Right ventricle myocardium inferior (tissue), 1 donor: ENCODE measurements around the gene CPTP. TPM values are rescaled to one million over a fixed set of nuclear protein-coding genes. Genes with fewer than 3 reads are reported as not detected.

Experiments used
- ATAC-seq: fragments of 200-7000 bp; cut with Tn5 transposase; one replicate; pipeline ENCODE4 v1.9.1; 2020; ENCODE audit warnings: mild to moderate bottlenecking, moderate library complexity
- DNase-seq: peaks from one replicate; pipeline ENCODE4 v3.0.0; 2021; ENCODE audit errors: missing footprints
- intact Hi-C: fragments of 100-400 bp; cut with DNase I; formaldehyde crosslinking; loops from one replicate; pipeline ENCODE4 v1.11.0; 2022
- long read RNA-seq: library from polyadenylated mRNA; unstranded; transcript quantifications from one replicate; pipeline ENCODE4 v2.0.0, GENCODE V29; 2021
- total RNA-seq: library from RNA; stranded (reverse); fragmentation: NEBNext Ultra II Directional; extraction: Animal tissue kit (Norgen Biotek cat#: 25700); gene quantifications from one replicate; pipeline ENCODE4 v1.2.1, GENCODE V29; 2021
- donor health status: DM: no; HTN: yes; CAD: no; lungs with severe emphysema.

Gene CPTP
- 119 TPM for total RNA-seq
- long read RNA-seq, transcript CPTP-201 (3 exons, 2,190 nt) = major isoform, 121 of 167 reads
- long read RNA-seq, transcript CPTP-202 (2 exons, 1,101 nt) = minor isoform, 20 of 167 reads
- long read RNA-seq, partial matches to known transcripts = 2 of 167 reads
- long read RNA-seq, other reads (novel, unspliced or antisense) = 20 of 167 reads

DNA sequence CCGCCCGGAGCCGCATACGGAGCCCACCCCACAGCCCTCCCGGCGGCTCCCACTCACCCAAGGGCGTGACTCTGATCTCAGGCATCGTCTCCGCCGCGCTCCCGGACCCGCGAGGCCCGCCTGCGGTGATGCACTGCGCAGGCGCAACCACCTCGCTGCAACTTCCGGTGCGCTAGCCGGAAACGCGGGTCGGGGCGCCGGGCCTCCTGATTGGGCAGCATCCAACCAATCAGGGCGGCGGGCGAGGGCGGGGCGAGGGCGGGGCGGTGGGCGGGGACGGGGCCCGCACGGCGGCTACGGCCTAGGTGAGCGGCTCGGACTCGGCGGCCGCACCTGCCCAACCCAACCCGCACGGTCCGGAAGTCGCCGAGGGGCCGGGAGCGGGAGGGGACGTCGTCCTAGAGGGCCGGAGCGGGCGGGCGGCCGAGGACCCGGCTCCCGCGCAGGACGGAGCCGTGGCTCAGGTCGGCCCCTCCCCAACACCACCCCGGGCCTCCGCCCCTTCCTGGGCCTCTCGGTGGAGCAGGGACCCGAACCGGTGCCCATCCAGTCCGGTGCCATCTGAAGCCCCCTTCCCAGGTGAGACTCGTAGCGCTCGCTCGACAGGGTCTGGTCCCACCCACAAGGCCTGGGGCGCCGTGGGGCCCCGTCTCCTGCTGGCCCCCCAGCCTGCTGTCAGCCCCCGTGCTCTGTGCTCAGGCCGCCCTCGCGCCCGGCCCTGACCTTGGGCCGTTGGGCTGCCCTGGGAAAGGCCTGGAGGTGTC is at the start of gene CPTP, which contains the start of gene INTS11:
Gene CPTP (plus strand): TSS at position 279 of the 764 bp plus-strand sequence. CDS start 2,109 bp downstream, outside the sequence.
Gene INTS11 (minus strand): TSS at position 137 of the 764 bp plus-strand sequence. CDS start 52 bp downstream, at position 85.
- intact Hi-C loops = loop anchor here (2.0 kb wide), 1 partner anchor 22 kb away; no protein-coding TSS in a partner anchor
- DNase-seq (peak; percentile 96), ATAC-seq (peak; percentile 81)

DNA sequence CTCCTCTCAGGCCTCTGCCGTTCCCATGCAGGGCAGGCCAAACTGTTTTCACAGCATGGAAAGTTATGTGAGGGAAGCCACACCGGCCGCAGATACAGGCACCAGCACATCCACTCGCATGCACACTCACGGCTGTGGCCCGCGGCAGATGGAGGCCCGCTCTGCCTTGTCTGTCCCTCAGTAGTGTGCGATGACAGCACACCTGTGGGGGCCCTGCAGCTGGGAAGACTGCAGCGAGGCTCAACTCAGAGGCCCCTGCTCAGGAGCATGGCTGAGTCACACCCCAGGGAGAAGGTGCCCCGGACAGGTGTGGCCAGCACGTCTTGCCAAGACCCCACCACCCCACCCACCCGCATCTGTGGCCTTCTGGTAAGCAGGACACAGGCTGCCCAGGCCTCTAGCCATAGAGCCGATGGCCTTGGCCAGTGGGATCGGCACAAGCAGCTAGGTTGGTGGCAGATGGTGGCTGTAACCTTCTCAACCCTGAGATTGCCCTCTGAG is 49.6 kb upstream of the CPTP start:
- ATAC-seq (no peak), DNase-seq (peak; percentile 56)
- intact Hi-C loops = no loop called here

DNA sequence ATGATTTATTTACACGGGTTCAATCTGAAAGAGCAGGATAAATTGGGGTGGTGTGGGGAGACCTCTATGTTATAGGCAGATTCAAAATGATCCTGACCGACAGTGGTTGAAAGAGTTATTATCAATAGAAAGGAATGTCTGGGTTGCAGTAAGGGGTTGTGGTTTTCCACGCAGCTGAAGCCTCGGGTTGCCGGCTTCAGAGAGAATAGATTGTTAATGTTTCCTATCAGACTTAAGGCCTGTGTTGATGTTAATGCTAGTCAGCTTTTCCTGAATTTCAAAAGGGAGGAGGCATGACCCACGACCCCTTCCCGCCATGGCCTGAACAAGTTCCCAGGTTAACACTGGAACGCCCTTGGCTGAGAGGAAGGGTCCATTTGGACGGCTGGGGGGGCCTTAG is 48.8 kb upstream of the CPTP start:
- intact Hi-C loops = no loop called here
- no peak for ATAC-seq

DNA sequence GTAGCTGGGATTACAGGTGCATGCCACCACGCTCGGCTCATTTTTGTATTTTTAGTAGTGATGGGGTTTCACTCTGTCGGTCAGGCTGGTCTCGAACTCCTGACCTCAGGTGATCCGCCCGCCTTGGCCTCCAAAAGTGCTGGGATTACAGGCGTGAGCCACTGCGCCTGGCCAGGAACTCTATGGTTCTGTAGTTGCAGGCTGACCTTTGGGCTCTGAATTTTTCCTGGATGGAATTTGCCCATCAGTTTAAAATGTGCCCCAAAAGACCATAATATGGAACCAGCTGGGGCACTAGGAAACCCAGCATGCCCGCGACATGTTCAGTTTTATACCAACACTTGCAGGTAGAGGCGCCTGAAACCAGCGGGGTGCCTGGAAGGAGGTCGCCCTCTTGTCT is 46.0 kb upstream of the CPTP start:
- intact Hi-C loops = no loop called here
- ATAC-seq (no peak), DNase-seq (no peak)

More for the DNA sequence above, 48.8 kb upstream of the CPTP start:
- DNase-seq = no peak

GRCh38 chr1:1279028-1279427 is 45.6 kb upstream of the CPTP start:
- DNase-seq (no peak), ATAC-seq (no peak)
- intact Hi-C loops = no loop called here

GRCh38 chr1:1280782-1281481 is 43.7 kb upstream of the CPTP start:
- intact Hi-C loops = no loop called here
- ATAC-seq (no peak), DNase-seq (peak; percentile 60)

GRCh38 chr1:1281533-1282321 is 42.9 kb upstream of the CPTP start:
- intact Hi-C loops = no loop called here
- peak; percentile 90 for ATAC-seq
- DNase-seq = peak; percentile 89

- intact Hi-C loops = no loop called here
- DNase-seq (peak; percentile 65), ATAC-seq (no peak)
Measured at GRCh38 chr1:1282998-1283397, 41.6 kb upstream of the CPTP start.

DNA sequence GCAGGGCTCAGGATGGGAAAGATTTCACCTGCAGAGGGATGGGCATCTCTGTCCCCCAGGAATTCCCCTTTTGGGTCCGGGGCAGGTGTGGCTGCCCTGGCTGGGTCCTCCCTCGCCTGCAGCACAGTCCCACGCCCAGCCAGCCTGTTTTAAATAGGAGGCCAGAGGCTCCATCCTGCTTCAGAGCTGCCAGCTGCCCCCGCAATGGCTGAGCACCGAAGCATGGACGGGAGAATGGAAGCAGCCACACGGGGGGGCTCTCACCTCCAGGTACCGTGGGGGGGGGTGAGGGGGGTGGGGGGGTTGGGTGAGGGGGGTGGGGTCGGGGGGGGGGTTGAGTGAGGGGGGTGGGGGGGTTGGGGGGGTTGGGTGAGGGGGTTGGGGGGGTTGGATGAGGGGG is 40.8 kb upstream of the CPTP start:
- intact Hi-C loops = no loop called here
- ATAC-seq = no peak

DNA sequence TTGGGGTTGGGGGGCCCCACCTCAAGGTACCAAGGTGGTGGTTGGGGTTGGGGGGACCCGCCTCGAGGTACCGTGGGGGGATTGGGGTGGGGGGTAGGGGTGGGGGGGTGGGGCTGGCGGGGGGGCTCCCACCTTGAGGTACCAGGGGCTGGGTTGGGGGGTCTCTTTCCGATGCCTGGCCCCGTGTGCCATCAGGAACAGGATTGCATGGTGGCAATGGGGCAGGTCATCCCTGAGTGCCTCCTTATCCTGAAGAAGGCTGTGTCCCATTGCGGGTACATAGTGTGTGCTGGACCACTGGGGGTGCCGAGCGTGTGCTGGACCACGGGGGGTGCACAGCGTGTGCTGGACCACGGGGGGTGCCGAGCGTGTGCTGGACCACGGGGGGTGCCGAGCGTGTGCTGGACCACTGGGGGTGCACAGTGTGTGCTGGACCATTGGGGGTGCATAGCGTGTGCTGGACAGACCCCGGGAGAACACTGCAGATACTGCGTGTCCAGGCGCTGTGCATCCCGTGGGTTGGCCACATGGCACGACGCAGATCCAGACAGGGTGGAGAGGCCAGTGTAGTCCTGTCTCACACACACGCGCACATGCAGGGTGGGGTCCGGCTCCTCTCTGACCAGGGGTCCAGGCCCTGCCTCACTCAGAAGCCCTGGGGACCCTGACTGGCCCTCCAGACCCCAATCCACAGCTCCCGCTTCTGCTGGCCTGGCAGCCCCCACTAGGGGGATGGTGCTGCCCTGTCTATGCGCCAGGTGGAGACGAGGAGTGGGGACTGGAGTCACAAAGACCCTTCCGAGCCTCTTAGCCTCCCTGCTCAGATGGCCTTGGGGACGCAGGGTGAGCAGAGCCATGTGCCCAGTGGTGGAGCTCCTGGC is 40.1 kb upstream of the CPTP start:
- intact Hi-C loops = no loop called here
- DNase-seq (peak; percentile 49), ATAC-seq (no peak)

More for the DNA sequence above, 40.8 kb upstream of the CPTP start:
- peak; percentile 18 for DNase-seq

GRCh38 chr1:1285102-1285571 is 39.5 kb upstream of the CPTP start:
- intact Hi-C loops = no loop called here
- ATAC-seq = no peak
- peak; percentile 56 for DNase-seq

DNA sequence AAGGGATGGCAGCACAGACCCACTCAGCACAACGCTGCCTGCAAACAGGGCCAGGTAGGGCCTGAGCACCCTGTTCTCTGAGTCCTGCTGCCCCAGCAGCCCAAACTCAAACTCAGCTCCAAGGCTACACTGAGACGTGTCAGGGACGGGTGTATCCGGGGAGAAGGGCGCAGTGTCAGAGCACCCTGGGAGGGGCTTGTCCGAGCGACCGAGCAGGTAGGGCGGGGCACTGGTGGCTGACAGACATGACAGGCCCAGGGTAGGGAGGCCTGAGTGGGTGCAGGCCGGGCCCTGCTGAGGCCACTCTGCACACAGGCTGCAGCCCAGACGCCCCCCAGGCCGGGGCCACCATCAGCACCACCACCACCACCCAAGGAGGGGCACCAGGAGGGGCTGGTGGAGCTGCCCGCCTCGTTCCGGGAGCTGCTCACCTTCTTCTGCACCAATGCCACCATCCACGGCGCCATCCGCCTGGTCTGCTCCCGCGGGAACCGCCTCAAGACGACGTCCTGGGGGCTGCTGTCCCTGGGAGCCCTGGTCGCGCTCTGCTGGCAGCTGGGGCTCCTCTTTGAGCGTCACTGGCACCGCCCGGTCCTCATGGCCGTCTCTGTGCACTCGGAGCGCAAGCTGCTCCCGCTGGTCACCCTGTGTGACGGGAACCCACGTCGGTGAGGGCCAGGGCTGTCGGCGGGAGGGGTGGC is 38.8 kb upstream of the CPTP start:
- intact Hi-C loops = no loop called here
- no peak for ATAC-seq
- peak; percentile 68 for DNase-seq

DNA sequence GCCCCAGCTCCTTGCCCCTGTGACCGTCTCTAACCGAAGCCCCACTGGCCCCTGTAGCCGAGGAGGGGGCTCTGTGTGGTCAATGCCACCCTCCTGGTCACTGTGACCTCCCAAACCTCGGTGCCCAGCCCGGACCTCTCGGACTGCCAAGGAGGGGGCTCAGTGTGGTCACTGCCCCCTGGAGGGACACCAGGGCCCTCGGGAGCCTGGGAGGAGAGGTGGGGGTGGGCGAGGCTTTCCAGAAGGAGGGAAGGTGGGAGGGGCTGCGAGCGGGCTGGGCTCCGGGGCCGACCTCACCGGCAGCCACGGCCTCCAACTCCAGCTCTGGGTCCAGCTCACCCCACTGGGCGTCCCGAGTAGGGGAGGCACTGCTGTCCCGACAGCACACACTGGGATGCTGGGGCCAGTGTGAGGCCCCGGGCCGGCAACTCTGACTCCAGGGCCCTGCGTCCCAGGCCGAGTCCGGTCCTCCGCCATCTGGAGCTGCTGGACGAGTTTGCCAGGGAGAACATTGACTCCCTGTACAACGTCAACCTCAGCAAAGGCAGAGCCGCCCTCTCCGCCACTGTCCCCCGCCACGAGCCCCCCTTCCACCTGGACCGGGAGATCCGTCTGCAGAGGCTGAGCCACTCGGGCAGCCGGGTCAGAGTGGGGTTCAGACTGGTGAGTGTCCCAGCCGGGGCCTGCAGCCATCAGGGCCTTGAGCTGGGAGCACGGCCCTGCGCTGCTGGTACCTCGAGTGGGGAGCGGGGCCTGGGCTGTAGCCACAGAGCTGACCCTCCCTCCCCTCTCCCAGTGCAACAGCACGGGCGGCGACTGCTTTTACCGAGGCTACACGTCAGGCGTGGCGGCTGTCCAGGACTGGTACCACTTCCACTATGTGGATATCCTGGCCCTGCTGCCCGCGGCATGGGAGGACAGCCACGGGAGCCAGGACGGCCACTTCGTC is 38.0 kb upstream of the CPTP start:
- DNase-seq = peak; percentile 37
- no peak for ATAC-seq
- intact Hi-C loops = no loop called here

- intact Hi-C loops = no loop called here
- DNase-seq (no peak), ATAC-seq (no peak)
Measured at GRCh38 chr1:1287288-1288110, 37.1 kb upstream of the CPTP start.

DNA sequence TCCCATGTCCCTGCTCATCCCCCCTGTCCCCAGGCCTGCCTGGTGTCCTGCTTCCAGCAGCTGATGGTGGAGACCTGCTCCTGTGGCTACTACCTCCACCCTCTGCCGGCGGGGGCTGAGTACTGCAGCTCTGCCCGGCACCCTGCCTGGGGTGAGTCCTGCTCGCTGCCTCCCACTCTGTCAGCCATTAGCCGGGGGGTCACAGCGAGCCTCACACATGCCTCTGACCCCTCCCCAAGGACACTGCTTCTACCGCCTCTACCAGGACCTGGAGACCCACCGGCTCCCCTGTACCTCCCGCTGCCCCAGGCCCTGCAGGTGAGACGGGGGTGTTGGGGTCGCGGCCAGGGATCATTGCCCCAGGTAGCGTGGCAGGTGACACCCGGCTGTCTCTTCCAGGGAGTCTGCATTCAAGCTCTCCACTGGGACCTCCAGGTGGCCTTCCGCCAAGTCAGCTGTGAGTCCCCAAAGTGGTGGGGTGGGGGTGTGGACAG is 34.3 kb upstream of the CPTP start:
- DNase-seq (peak; percentile 74), ATAC-seq (no peak)
- intact Hi-C loops = loop anchor here (2.0 kb wide), 1 partner anchor 167 kb away; no protein-coding TSS in a partner anchor
